HEK293 (cell line): ENCODE data around the gene PITPNB.
A peak's percentile ranks its signal among the peaks of the same experiment; 100 is the strongest.

ENCODE experiments used
- FEZF1 ChIP-seq: fragments of 450-650 bp; formaldehyde crosslinking; IDR thresholded peaks from 2 replicates; pipeline ENCODE4 v1.5.1; 2016; ENCODE audit warnings: missing biosample characterization, missing genetic modification characterization
- IKZF3 ChIP-seq: fragments of 450-650 bp; IDR thresholded peaks from 2 replicates; pipeline ENCODE4 v1.5.0; 2018; ENCODE audit warnings: missing biosample characterization, mild to moderate bottlenecking, missing genetic modification characterization, moderate library complexity
- ZBTB8A ChIP-seq: fragments of 450-650 bp; formaldehyde crosslinking; IDR thresholded peaks from 2 replicates; pipeline ENCODE4 v1.5.1; 2016; ENCODE audit warnings: missing biosample characterization, missing genetic modification characterization
- ZFP3 ChIP-seq: fragments of 450-650 bp; formaldehyde crosslinking; IDR thresholded peaks from 2 replicates; pipeline ENCODE4 v1.5.1; 2016; ENCODE audit warnings: low read depth, missing biosample characterization, missing genetic modification characterization
- ZNF132 ChIP-seq: fragments of 450-650 bp; formaldehyde crosslinking; IDR thresholded peaks from 2 replicates; pipeline ENCODE4 v1.5.1; 2017; ENCODE audit warnings: missing biosample characterization, missing genetic modification characterization, borderline replicate concordance
- ZNF23 ChIP-seq: fragments of 450-650 bp; formaldehyde crosslinking; IDR thresholded peaks from 2 replicates; pipeline ENCODE4 v1.5.1; 2016; ENCODE audit warnings: missing biosample characterization, missing genetic modification characterization, borderline replicate concordance
- ZNF311 ChIP-seq: fragments of 450-650 bp; formaldehyde crosslinking; IDR thresholded peaks from 2 replicates; pipeline ENCODE4 v1.5.1; 2017; ENCODE audit warnings: missing biosample characterization, missing genetic modification characterization, borderline replicate concordance
- ZNF549 ChIP-seq: fragments of 450-650 bp; IDR thresholded peaks from 2 replicates; pipeline ENCODE4 v1.5.1; 2018; ENCODE audit warnings: missing biosample characterization, missing genetic modification characterization, mild to moderate bottlenecking, inconsistent platforms, moderate library complexity
- ZNF707 ChIP-seq: fragments of 450-650 bp; formaldehyde crosslinking; IDR thresholded peaks from 2 replicates; pipeline ENCODE4 v1.5.1; 2016; ENCODE audit warnings: missing biosample characterization, missing genetic modification characterization
- ZNF843 ChIP-seq: fragments of 450-650 bp; formaldehyde crosslinking; IDR thresholded peaks from 2 replicates; pipeline ENCODE4 v1.5.1; 2016; ENCODE audit warnings: missing biosample characterization, missing genetic modification characterization
- ZXDB ChIP-seq: fragments of 450-650 bp; formaldehyde crosslinking; IDR thresholded peaks from 2 replicates; pipeline ENCODE4 v1.5.1; 2016; ENCODE audit warnings: missing biosample characterization, missing genetic modification characterization
- TF ChIP-seq, protein P1 (sequence below): fragments of 450-650 bp; IDR thresholded peaks from 2 replicates; pipeline ENCODE4 v1.5.1; 2018; ENCODE audit warnings: missing biosample characterization, mild to moderate bottlenecking, missing genetic modification characterization
- TF ChIP-seq, protein P2 (sequence below): fragments of 450-650 bp; formaldehyde crosslinking; IDR thresholded peaks from 2 replicates; pipeline ENCODE4 v1.5.1; 2017; ENCODE audit warnings: missing biosample characterization, missing genetic modification characterization
- TF ChIP-seq, protein P3 (sequence below): fragments of 450-650 bp; formaldehyde crosslinking; IDR thresholded peaks from 2 replicates; pipeline ENCODE4 v1.5.1; 2016; ENCODE audit warnings: missing biosample characterization, missing genetic modification characterization
- TF ChIP-seq, protein P4 (sequence below): fragments of 450-650 bp; formaldehyde crosslinking; optimal IDR thresholded peaks from 2 replicates; pipeline ENCODE3; 2016; ENCODE audit warnings: missing biosample characterization, mild to moderate bottlenecking, missing genetic modification characterization
- TF ChIP-seq, protein P5 (sequence below): fragments of 450-650 bp; formaldehyde crosslinking; IDR thresholded peaks from 2 replicates; pipeline ENCODE4 v1.5.1; 2016; ENCODE audit warnings: missing biosample characterization, missing genetic modification characterization, borderline replicate concordance
- TF ChIP-seq, protein P6 (sequence below): fragments of 450-650 bp; formaldehyde crosslinking; IDR thresholded peaks from 2 replicates; pipeline ENCODE4 v1.5.1; 2016; ENCODE audit warnings: missing biosample characterization, missing genetic modification characterization
- TF ChIP-seq, protein P7 (sequence below): fragments of 450-650 bp; formaldehyde crosslinking; IDR thresholded peaks from 2 replicates; pipeline ENCODE4 v1.5.1; 2017; ENCODE audit warnings: missing biosample characterization, missing genetic modification characterization

Gene PITPNB

DNA sequence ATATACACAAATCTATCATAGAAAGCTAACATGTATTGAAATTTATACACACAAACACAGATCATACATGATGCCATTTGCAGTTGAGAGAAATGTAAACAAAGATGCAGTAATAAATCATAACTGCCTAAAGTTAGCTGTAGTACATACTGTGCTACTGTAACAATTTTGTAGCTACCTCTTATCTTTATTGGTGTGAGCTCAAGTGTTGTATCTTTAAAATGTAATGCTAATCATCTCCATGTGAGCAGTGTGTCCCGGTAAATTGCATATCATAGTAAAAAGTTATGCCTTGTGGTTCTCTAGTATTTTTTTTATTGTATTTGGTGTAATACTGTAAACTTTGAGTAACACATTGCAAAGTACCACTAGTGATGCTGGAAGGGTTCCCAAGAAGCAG, 16.8 kb upstream of the PITPNB start (continued):
- TF ChIP-seq, protein P1, sequence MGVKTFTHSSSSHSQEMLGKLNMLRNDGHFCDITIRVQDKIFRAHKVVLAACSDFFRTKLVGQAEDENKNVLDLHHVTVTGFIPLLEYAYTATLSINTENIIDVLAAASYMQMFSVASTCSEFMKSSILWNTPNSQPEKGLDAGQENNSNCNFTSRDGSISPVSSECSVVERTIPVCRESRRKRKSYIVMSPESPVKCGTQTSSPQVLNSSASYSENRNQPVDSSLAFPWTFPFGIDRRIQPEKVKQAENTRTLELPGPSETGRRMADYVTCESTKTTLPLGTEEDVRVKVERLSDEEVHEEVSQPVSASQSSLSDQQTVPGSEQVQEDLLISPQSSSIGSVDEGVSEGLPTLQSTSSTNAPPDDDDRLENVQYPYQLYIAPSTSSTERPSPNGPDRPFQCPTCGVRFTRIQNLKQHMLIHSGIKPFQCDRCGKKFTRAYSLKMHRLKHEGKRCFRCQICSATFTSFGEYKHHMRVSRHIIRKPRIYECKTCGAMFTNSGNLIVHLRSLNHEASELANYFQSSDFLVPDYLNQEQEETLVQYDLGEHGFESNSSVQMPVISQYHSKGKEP (tag by site-specific recombination), result 0 out of 2 replicates have a peak, but pooled peaks have one; percentile 10
- TF ChIP-seq, protein P2, sequence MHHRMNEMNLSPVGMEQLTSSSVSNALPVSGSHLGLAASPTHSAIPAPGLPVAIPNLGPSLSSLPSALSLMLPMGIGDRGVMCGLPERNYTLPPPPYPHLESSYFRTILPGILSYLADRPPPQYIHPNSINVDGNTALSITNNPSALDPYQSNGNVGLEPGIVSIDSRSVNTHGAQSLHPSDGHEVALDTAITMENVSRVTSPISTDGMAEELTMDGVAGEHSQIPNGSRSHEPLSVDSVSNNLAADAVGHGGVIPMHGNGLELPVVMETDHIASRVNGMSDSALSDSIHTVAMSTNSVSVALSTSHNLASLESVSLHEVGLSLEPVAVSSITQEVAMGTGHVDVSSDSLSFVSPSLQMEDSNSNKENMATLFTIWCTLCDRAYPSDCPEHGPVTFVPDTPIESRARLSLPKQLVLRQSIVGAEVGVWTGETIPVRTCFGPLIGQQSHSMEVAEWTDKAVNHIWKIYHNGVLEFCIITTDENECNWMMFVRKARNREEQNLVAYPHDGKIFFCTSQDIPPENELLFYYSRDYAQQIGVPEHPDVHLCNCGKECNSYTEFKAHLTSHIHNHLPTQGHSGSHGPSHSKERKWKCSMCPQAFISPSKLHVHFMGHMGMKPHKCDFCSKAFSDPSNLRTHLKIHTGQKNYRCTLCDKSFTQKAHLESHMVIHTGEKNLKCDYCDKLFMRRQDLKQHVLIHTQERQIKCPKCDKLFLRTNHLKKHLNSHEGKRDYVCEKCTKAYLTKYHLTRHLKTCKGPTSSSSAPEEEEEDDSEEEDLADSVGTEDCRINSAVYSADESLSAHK (tag by site-specific recombination), result 0 out of 2 replicates have a peak, but pooled peaks have one; percentile 31
- TF ChIP-seq, protein P3, sequence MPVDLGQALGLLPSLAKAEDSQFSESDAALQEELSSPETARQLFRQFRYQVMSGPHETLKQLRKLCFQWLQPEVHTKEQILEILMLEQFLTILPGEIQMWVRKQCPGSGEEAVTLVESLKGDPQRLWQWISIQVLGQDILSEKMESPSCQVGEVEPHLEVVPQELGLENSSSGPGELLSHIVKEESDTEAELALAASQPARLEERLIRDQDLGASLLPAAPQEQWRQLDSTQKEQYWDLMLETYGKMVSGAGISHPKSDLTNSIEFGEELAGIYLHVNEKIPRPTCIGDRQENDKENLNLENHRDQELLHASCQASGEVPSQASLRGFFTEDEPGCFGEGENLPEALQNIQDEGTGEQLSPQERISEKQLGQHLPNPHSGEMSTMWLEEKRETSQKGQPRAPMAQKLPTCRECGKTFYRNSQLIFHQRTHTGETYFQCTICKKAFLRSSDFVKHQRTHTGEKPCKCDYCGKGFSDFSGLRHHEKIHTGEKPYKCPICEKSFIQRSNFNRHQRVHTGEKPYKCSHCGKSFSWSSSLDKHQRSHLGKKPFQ, result peak; percentile 89
- TF ChIP-seq ZFP3 (no peak), ZXDB (no peak; the same call in 1 of the 2 replicates), ZNF311 (tag by site-specific recombination) (no peak), ZNF132 (no peak), IKZF3 (0 out of 2 replicates have a peak, but pooled peaks have one; percentile 24), ZNF707 (tag by site-specific recombination) (no peak), FEZF1 (tag by site-specific recombination) (peak; percentile 87), ZNF549 (tag by site-specific recombination) (0 out of 2 replicates have a peak, but pooled peaks have one; percentile 5), ZBTB8A (tag by site-specific recombination) (no peak), ZNF843 (tag by site-specific recombination) (peak; percentile 60; the same call in 1 of the 2 replicates), ZNF23 (no peak)
- TF ChIP-seq, protein P4, sequence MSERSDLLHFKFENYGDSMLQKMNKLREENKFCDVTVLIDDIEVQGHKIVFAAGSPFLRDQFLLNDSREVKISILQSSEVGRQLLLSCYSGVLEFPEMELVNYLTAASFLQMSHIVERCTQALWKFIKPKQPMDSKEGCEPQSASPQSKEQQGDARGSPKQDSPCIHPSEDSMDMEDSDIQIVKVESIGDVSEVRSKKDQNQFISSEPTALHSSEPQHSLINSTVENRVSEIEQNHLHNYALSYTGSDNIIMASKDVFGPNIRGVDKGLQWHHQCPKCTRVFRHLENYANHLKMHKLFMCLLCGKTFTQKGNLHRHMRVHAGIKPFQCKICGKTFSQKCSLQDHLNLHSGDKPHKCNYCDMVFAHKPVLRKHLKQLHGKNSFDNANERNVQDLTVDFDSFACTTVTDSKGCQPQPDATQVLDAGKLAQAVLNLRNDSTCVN (tag by site-specific recombination), result no peak
- TF ChIP-seq, protein P5, sequence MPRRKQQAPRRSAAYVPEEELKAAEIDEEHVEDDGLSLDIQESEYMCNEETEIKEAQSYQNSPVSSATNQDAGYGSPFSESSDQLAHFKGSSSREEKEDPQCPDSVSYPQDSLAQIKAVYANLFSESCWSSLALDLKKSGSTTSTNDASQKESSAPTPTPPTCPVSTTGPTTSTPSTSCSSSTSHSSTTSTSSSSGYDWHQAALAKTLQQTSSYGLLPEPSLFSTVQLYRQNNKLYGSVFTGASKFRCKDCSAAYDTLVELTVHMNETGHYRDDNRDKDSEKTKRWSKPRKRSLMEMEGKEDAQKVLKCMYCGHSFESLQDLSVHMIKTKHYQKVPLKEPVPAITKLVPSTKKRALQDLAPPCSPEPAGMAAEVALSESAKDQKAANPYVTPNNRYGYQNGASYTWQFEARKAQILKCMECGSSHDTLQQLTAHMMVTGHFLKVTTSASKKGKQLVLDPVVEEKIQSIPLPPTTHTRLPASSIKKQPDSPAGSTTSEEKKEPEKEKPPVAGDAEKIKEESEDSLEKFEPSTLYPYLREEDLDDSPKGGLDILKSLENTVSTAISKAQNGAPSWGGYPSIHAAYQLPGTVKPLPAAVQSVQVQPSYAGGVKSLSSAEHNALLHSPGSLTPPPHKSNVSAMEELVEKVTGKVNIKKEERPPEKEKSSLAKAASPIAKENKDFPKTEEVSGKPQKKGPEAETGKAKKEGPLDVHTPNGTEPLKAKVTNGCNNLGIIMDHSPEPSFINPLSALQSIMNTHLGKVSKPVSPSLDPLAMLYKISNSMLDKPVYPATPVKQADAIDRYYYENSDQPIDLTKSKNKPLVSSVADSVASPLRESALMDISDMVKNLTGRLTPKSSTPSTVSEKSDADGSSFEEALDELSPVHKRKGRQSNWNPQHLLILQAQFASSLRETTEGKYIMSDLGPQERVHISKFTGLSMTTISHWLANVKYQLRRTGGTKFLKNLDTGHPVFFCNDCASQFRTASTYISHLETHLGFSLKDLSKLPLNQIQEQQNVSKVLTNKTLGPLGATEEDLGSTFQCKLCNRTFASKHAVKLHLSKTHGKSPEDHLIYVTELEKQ (tag by site-specific recombination), result peak; percentile 36; the same call in 1 of the 2 replicates
- TF ChIP-seq, protein P6, sequence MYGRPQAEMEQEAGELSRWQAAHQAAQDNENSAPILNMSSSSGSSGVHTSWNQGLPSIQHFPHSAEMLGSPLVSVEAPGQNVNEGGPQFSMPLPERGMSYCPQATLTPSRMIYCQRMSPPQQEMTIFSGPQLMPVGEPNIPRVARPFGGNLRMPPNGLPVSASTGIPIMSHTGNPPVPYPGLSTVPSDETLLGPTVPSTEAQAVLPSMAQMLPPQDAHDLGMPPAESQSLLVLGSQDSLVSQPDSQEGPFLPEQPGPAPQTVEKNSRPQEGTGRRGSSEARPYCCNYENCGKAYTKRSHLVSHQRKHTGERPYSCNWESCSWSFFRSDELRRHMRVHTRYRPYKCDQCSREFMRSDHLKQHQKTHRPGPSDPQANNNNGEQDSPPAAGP, result no peak
- TF ChIP-seq, protein P7, sequence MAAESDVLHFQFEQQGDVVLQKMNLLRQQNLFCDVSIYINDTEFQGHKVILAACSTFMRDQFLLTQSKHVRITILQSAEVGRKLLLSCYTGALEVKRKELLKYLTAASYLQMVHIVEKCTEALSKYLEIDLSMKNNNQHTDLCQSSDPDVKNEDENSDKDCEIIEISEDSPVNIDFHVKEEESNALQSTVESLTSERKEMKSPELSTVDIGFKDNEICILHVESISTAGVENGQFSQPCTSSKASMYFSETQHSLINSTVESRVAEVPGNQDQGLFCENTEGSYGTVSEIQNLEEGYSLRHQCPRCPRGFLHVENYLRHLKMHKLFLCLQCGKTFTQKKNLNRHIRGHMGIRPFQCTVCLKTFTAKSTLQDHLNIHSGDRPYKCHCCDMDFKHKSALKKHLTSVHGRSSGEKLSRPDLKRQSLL (tag by site-specific recombination), result no peak
